BJ (cell line): Measurements from ENCODE around the gene CAMK2D. TPM values are rescaled to one million over a fixed set of nuclear protein-coding genes. Genes with fewer than 3 reads are reported as not detected.

Experiments
- CTCF ChIA-PET: fragments of 350-600 bp; formaldehyde crosslinking; extraction: SDS; loops from one replicate; lab custom pipeline; 2021; ENCODE audit warnings: antibody characterized with exemption, inconsistent platforms; lab: Yijun Ruan, JAX
- POLR2A ChIA-PET: fragments of 300-600 bp; sonication (Branson Sonifier 250); formaldehyde crosslinking; extraction: SDS; loops from one replicate; lab custom pipeline; 2021; ENCODE audit warnings: antibody characterized with exemption; lab: Charles Lee
- DNase-seq: peaks from one replicate; pipeline ENCODE4 v3.0.0-alpha.2; 2011; ENCODE audit warnings: low read depth
- H3K27me3 ChIP-seq: 2 replicates; pipeline ENCODE4 v1.6.0; 2011; ENCODE audit warnings: low read length; ENCODE audit not compliant: control insufficient read depth, insufficient read depth
- H3K36me3 ChIP-seq: 2 replicates; pipeline ENCODE4 v1.5.1; 2011; ENCODE audit warnings: low read length; ENCODE audit not compliant: control insufficient read depth, insufficient read depth
- H3K4me3 ChIP-seq: 2 replicates; pipeline ENCODE4 v1.5.1; 2011; ENCODE audit warnings: low read depth, mild to moderate bottlenecking, control low read depth, low read length
- CTCF ChIP-seq: IDR thresholded peaks from 2 replicates; pipeline ENCODE4 v1.5.1; 2011; ENCODE audit warnings: low read depth, mild to moderate bottlenecking, control low read depth, inconsistent platforms, low read length, moderate library complexity; ENCODE audit not compliant: insufficient read depth
- polyA plus RNA-seq: library from polyadenylated mRNA; depleted of rRNA; stranded (reverse); fragments of >200 nt; gene quantifications from 2 replicates; pipeline ENCODE4 v1.2.3, GENCODE V29; 2011

Gene CAMK2D
- polyA plus RNA-seq, 1 experiment, result 41.8 TPM

- ChIA-PET POLR2A (interaction anchor here (1.0 kb wide), 1 partner anchor 226 kb away, joined by 7 read pairs; no protein-coding TSS in a partner anchor), CTCF (interaction anchor here (1.2 kb wide), 1 partner anchor 13 kb away, joined by 6 read pairs; no protein-coding TSS in a partner anchor)
- Histone ChIP-seq H3K36me3 (peaks cover 1% of the 10 kb centered on the region; the same call in 1 of the 2 replicates), H3K27me3 (no peaks in the 10 kb centered on the region), H3K4me3 (no peak overlapping the region)
- no peak for DNase-seq
- TF ChIP-seq CTCF, result no peak
These were observed 226.8 kb downstream of the CAMK2D start for GRCh38 chr4:113534711-113535110.

GRCh38 chr4:113531572-113531971, 230.0 kb downstream of the CAMK2D start:
- peaks cover 3% of the 10 kb centered on the region for H3K36me3 ChIP-seq
- DNase-seq, result no peak
- CTCF ChIA-PET, result no interaction called here
- TF ChIP-seq CTCF, result no peak
- H3K4me3 ChIP-seq, result no peak overlapping the region
- POLR2A ChIA-PET, result no interaction called here
- no peaks in the 10 kb centered on the region for H3K27me3 ChIP-seq

- ChIA-PET POLR2A (no interaction called here), CTCF (interaction anchor here (0.6 to 1.2 kb wide), 3 partner anchors 9 to 150 kb away, joined by 3 read pairs; no protein-coding TSS in a partner anchor)
- no peak overlapping the region for H3K4me3 ChIP-seq
- no peaks in the 10 kb centered on the region for H3K27me3 ChIP-seq
- TF ChIP-seq CTCF, result no peak
- H3K36me3 ChIP-seq, result peaks cover 3% of the 10 kb centered on the region
- no peak for DNase-seq
These were observed 233.1 kb downstream of the CAMK2D start for GRCh38 chr4:113528395-113528794.

- peaks cover 3% of the 10 kb centered on the region for H3K36me3 ChIP-seq
- no peak for DNase-seq
- TF ChIP-seq CTCF, result no peak
- POLR2A ChIA-PET, result no interaction called here
- no peaks in the 10 kb centered on the region for H3K27me3 ChIP-seq
- no peak overlapping the region for H3K4me3 ChIP-seq
- CTCF ChIA-PET, result no interaction called here
These were observed 236.0 kb downstream of the CAMK2D start for GRCh38 chr4:113525521-113525920.

- Histone ChIP-seq H3K27me3 (no peaks in the 10 kb centered on the region), H3K36me3 (peaks cover 2% of the 10 kb centered on the region), H3K4me3 (no peak overlapping the region)
- ChIA-PET POLR2A (no interaction called here), CTCF (interaction anchor here (0.7 kb wide), 1 partner anchor 10 kb away, joined by 3 read pairs; no protein-coding TSS in a partner anchor)
- DNase-seq, result no peak
- no peak for TF ChIP-seq CTCF
These were observed 236.9 kb downstream of the CAMK2D start for GRCh38 chr4:113524505-113525186.
